Measurements from ENCODE around the gene SMURF1. TPM values are rescaled to one million over a fixed set of nuclear protein-coding genes. Genes with fewer than 3 reads are reported as not detected.
A peak's percentile ranks its signal among the peaks of the same experiment; 100 is the strongest.

Gene SMURF1
- total RNA-seq, 1 donor = 22.6 TPM

- TF ChIP-seq CTCF (IDR thresholded peaks at IDR 0.05; ENCODE audit: insufficient read depth, low read length) = no peak
- DNase-seq (ENCODE audit: low read depth) = peak; percentile 88
- peak overlapping the region; percentile 78 for H3K4me3 ChIP-seq (ENCODE audit: low read depth, low read length)
Observed at GRCh38 chr7:99141841-99142726, 1.8 kb downstream of the SMURF1 start.

- TF ChIP-seq CTCF (IDR thresholded peaks at IDR 0.05; ENCODE audit: insufficient read depth, low read length) = no peak
- peak; percentile 32 for DNase-seq (ENCODE audit: low read depth)
- peak overlapping the region; percentile 78 for H3K4me3 ChIP-seq (ENCODE audit: low read depth, low read length)
Observed at GRCh38 chr7:99141334-99141733, 2.6 kb downstream of the SMURF1 start.

GRCh38 chr7:99140813-99141212 is 3.1 kb downstream of the SMURF1 start:
- no peak for DNase-seq (ENCODE audit: low read depth)

GRCh38 chr7:99139036-99139435 is 4.9 kb downstream of the SMURF1 start:
- no peak overlapping the region for H3K4me3 ChIP-seq (ENCODE audit: low read depth, low read length)
- DNase-seq (ENCODE audit: low read depth) = peak; percentile 74
- no peak for TF ChIP-seq CTCF (IDR thresholded peaks at IDR 0.05; ENCODE audit: insufficient read depth, low read length)

More at GRCh38 chr7:99140813-99141212, 3.1 kb downstream of the SMURF1 start:
- no peak for TF ChIP-seq CTCF (IDR thresholded peaks at IDR 0.05; ENCODE audit: insufficient read depth, low read length)
- H3K4me3 ChIP-seq (ENCODE audit: low read depth, low read length) = peak overlapping the region; percentile 78

GRCh38 chr7:99137411-99138180 is 6.3 kb downstream of the SMURF1 start:
- peak; percentile 35 for TF ChIP-seq CTCF (IDR thresholded peaks at IDR 0.05; ENCODE audit: insufficient read depth, low read length)
- H3K4me3 ChIP-seq (ENCODE audit: low read depth, low read length) = peak overlapping the region; percentile 53
- DNase-seq (ENCODE audit: low read depth) = peak; percentile 93

GRCh38 chr7:99135938-99136337 is 8.0 kb downstream of the SMURF1 start:
- DNase-seq (ENCODE audit: low read depth) = no peak
- TF ChIP-seq CTCF (IDR thresholded peaks at IDR 0.05; ENCODE audit: insufficient read depth, low read length) = no peak
- H3K4me3 ChIP-seq (ENCODE audit: low read depth, low read length) = no peak overlapping the region

Measured in fibroblast of the aortic adventitia (primary cell).